Astrocyte of the cerebellum (primary cell): Measurements from ENCODE around the gene NPHP3.
"Not testable (repeated sequence)": the region's sequence is repeated elsewhere in the genome, so short reads cannot be mapped to it uniquely, and the experiment has no call there.

Experiments
- DNase-seq: peaks from one replicate; pipeline ENCODE4 v3.0.0-alpha.2; 2011; ENCODE audit warnings: low read depth
- H3K4me3 ChIP-seq: 2 replicates; pipeline ENCODE4 v1.5.1; 2011; ENCODE audit warnings: mild to moderate bottlenecking, low read depth, low read length, moderate library complexity
- CTCF ChIP-seq: IDR thresholded peaks from 2 replicates; pipeline ENCODE4 v1.5.1; 2012; ENCODE audit warnings: low read length, low read depth, moderate library complexity, mild to moderate bottlenecking; ENCODE audit errors: missing control alignments
- in situ Hi-C: cut with HindIII; loops from 2 replicates; pipeline ENCODE4 v1.10.0; 2017; ENCODE audit warnings: low sequenced_read_pairs

The NPHP3 gene

GRCh38 chr3:132650153-132650552, 72.1 kb downstream of the NPHP3 start:
- in situ Hi-C loops: no loop called here
- TF ChIP-seq CTCF: no peak
- no peak overlapping the region for H3K4me3 ChIP-seq
- no peak for DNase-seq

GRCh38 chr3:132645058-132645457, 77.2 kb downstream of the NPHP3 start:
- no peak for DNase-seq
- in situ Hi-C loops: loop anchor here (25.0 kb wide), 1 partner anchor 108 kb away; no protein-coding TSS in a partner anchor
- no peak for TF ChIP-seq CTCF
- H3K4me3 ChIP-seq: no peak overlapping the region

- H3K4me3 ChIP-seq: no peak overlapping the region
- DNase-seq: no peak
- in situ Hi-C loops: loop anchor here (25.0 kb wide), 1 partner anchor 106 kb away; no protein-coding TSS in a partner anchor
- TF ChIP-seq CTCF: no peak
Observed at GRCh38 chr3:132643366-132643765, 78.8 kb downstream of the NPHP3 start.

- TF ChIP-seq CTCF: no peak
- in situ Hi-C loops: loop anchor here (25.0 kb wide), 1 partner anchor 105 kb away; no protein-coding TSS in a partner anchor
- no peak for DNase-seq
- no peak overlapping the region for H3K4me3 ChIP-seq
Observed at GRCh38 chr3:132642539-132642847, 79.7 kb downstream of the NPHP3 start.

GRCh38 chr3:132641837-132642538, 80.2 kb downstream of the NPHP3 start:
- no peak overlapping the region for H3K4me3 ChIP-seq
- DNase-seq: peak; percentile 64
- in situ Hi-C loops: loop anchor here (25.0 kb wide), 1 partner anchor 105 kb away; no protein-coding TSS in a partner anchor
- peak; percentile 50 for TF ChIP-seq CTCF

- not testable (repeated sequence) for H3K4me3 ChIP-seq, DNase-seq
- in situ Hi-C loops: loop anchor here (25.0 kb wide), 1 partner anchor 104 kb away; no protein-coding TSS in a partner anchor
Observed at GRCh38 chr3:132641427-132641826, 80.8 kb downstream of the NPHP3 start.

- H3K4me3 ChIP-seq: no peak overlapping the region
- no peak for DNase-seq
- in situ Hi-C loops: loop anchor here (25.0 kb wide), 1 partner anchor 101 kb away; no protein-coding TSS in a partner anchor
- TF ChIP-seq CTCF: no peak
Observed at GRCh38 chr3:132638706-132639105, 83.5 kb downstream of the NPHP3 start.
